NCI-H128 (cell line): ENCODE data around the gene ZNG1A.
"Not testable (repeated sequence)": the region's sequence is repeated elsewhere in the genome, so short reads cannot be mapped to it uniquely, and the experiment has no call there.

Experiments used
- DNase-seq: peaks from one replicate; lab custom pipeline; 2025; ENCODE audit not compliant: unreplicated experiment; lab: John Stamatoyannopoulos, UW

The ZNG1A gene

GRCh38 chr9:178140-178825, 573 bp downstream of the ZNG1A start:
- DNase-seq, result not testable (repeated sequence)

- not testable (repeated sequence) for DNase-seq
Measured at GRCh38 chr9:169757-170156, 9.1 kb downstream of the ZNG1A start.

GRCh38 chr9:159871-160270, 19.0 kb downstream of the ZNG1A start:
- DNase-seq, result not testable (repeated sequence)

GRCh38 chr9:151173-151572, 27.7 kb downstream of the ZNG1A start:
- not testable (repeated sequence) for DNase-seq

- not testable (repeated sequence) for DNase-seq
Measured at GRCh38 chr9:139880-140279, 39.0 kb downstream of the ZNG1A start.

GRCh38 chr9:117995-118467, 60.8 kb downstream of the ZNG1A start, which contains the start of gene FOXD4:
FOXD4 (minus strand) TSS chr9:118417; CDS start chr9:118119, 298 bp downstream.
- DNase-seq, result not testable (repeated sequence)

GRCh38 chr9:117144-117994, 61.5 kb downstream of the ZNG1A start:
- not testable (repeated sequence) for DNase-seq

GRCh38 chr9:116239-117077, 62.4 kb downstream of the ZNG1A start:
- not testable (repeated sequence) for DNase-seq

- DNase-seq, result not testable (repeated sequence)
Measured at GRCh38 chr9:115118-115451, 63.8 kb downstream of the ZNG1A start.

- not testable (repeated sequence) for DNase-seq
Measured at GRCh38 chr9:114267-115117, 64.4 kb downstream of the ZNG1A start.

GRCh38 chr9:113468-114266, 65.2 kb downstream of the ZNG1A start:
- DNase-seq, result not testable (repeated sequence)

- not testable (repeated sequence) for DNase-seq
Measured at GRCh38 chr9:112589-113467, 66.0 kb downstream of the ZNG1A start.

GRCh38 chr9:110672-111071, 68.2 kb downstream of the ZNG1A start:
- DNase-seq, result not testable (repeated sequence)

GRCh38 chr9:109540-109939, 69.3 kb downstream of the ZNG1A start:
- DNase-seq, result not testable (repeated sequence)

- DNase-seq, result not testable (repeated sequence)
Measured at GRCh38 chr9:108742-109495, 69.9 kb downstream of the ZNG1A start.

GRCh38 chr9:105991-106390, 72.9 kb downstream of the ZNG1A start:
- not testable (repeated sequence) for DNase-seq

GRCh38 chr9:100430-100829, 78.4 kb downstream of the ZNG1A start:
- DNase-seq, result not testable (repeated sequence)

- not testable (repeated sequence) for DNase-seq
Measured at GRCh38 chr9:99867-100266, 79.0 kb downstream of the ZNG1A start.
